HL-60/S4 (cell line): ENCODE results near the gene SDR42E1.
"Not testable (repeated sequence)": the region's sequence is repeated elsewhere in the genome, so short reads cannot be mapped to it uniquely, and the experiment has no call there.

Source experiments
- in situ Hi-C: fragments of 300-500 bp; cut with MboI; formaldehyde crosslinking; loops from 2 replicates; pipeline ENCODE4 v1.14.3; 2022; ENCODE audit warnings: low sequenced_read_pairs

SDR42E1 gene

DNA sequence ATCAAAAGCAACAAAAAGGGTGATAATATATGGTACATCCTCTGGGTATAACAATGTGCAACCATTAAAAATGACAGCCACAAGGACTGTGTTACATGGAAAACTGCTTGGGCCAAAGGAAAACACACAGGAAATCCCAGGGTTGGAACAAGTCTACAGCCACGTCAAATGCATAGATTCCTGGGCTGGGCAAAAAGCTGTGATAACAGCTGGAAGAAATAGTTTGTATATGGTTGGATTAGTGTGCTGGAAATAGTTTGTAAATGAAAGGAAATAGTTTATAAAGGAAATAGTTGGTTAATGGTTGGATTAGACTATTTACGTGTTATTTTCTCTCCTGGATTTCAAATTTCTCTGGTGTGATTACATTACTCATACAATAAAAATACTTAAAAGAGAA, 26.4 kb upstream of the SDR42E1 start:
- in situ Hi-C loops: loop anchor here (10.0 kb wide), 1 partner anchor 187 kb away; no protein-coding TSS in a partner anchor

DNA sequence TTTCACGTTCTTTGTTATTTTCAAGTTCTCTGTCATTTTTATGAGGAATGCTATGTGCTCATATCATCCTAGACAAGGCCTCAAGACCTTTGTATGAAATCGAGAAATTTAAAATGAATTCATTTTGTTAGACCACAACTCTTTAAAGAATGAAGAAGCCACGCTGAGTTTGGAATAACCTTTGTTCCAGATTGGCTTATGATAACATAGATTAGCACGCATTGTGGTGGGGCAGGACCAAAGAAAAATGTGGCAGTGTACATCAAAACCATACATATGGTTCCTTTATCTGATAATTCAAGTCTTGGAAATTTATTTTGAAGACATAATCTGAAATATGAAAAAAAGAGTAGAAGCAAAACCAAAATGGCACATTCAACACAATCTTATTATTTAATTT, 26.0 kb upstream of the SDR42E1 start:
- in situ Hi-C loops: loop anchor here (10.0 kb wide), 1 partner anchor 188 kb away; no protein-coding TSS in a partner anchor

DNA sequence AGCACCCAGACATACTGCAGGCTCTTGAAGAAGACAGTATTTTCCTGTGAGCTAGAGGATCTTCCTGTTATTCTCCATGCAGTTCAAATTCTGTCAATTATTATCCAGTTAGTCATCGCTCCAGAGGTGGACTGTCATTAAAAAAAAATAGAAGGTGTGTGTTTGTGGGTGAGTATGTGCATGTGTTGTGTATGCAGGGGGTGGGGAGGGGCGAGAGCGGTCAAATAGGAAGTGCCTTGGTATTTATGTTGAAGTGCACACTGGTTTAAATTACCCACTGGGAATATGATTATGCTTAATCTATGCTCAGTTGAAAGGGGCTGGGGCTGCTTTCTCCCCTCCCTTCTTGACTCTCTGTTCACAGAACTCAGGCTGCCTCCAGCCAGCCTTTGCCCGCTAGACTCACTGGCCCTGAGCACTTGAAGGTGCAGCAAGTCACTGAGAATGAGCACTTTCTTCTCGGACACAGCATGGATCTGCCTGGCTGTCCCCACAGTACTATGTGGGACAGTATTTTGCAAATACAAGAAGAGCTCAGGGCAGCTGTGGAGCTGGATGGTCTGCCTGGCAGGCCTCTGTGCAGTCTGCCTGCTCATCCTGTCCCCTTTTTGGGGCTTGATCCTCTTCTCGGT, 23.8 kb upstream of the SDR42E1 start, which contains the start of gene HSD17B2:
Gene HSD17B2, plus strand, starts transcription at position 273 of the 632 bp plus-strand sequence. Its CDS starts 172 bp downstream, at position 445.
- in situ Hi-C loops: loop anchor here (10.0 kb wide), 1 partner anchor 190 kb away; no protein-coding TSS in a partner anchor

DNA sequence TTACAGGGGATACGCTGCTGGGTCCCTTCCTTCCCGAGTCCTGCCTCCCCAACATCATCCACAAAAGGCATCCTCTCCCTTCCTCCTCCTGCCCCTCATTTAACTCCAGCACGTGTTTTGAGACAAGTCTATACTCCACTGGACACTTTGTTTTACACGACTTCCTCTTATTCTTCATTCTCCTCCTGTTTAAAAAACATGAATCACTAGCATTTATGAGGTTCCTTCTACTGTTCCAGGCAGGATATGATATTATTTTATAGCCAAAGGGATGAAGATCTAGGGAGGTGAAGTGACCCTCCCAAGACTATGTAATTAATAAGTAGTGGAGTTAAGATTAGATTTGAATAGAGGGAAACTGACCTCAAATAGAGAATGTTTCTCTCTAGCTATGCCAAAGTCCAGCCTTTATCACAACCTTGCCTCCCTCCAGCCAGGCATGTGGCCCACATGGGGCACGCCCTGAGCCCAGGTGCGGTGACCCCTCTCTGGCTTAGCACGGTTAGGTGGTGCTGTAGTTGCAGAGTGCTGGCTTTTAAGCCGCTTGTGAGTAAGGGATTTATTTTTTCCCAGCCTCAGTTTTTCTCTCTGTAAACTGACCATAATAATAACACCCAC, 22.5 kb upstream of the SDR42E1 start:
- in situ Hi-C loops: loop anchor here (10.0 kb wide), 1 partner anchor 191 kb away; no protein-coding TSS in a partner anchor

DNA sequence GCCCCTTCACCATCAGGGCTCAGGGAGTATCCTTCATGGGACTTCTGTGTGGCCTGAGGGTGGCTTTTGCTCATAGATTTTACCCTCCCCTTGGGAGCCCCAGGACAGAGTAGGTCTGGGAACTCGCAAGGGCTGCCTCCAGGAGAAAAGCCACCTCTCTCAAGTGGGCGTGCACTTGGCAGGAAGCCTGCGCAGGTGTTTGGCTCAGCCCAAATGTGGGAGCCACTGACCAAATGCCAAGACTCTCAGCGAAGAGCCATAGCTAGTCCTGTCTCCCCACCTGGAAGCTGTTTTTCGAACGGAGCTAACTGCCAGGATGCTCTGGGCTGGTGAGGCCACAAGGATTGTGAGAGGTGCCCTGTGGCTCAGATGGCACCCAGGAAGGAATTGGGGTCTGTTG, 21.7 kb upstream of the SDR42E1 start:
- in situ Hi-C loops: loop anchor here (10.0 kb wide), 1 partner anchor 192 kb away; no protein-coding TSS in a partner anchor

DNA sequence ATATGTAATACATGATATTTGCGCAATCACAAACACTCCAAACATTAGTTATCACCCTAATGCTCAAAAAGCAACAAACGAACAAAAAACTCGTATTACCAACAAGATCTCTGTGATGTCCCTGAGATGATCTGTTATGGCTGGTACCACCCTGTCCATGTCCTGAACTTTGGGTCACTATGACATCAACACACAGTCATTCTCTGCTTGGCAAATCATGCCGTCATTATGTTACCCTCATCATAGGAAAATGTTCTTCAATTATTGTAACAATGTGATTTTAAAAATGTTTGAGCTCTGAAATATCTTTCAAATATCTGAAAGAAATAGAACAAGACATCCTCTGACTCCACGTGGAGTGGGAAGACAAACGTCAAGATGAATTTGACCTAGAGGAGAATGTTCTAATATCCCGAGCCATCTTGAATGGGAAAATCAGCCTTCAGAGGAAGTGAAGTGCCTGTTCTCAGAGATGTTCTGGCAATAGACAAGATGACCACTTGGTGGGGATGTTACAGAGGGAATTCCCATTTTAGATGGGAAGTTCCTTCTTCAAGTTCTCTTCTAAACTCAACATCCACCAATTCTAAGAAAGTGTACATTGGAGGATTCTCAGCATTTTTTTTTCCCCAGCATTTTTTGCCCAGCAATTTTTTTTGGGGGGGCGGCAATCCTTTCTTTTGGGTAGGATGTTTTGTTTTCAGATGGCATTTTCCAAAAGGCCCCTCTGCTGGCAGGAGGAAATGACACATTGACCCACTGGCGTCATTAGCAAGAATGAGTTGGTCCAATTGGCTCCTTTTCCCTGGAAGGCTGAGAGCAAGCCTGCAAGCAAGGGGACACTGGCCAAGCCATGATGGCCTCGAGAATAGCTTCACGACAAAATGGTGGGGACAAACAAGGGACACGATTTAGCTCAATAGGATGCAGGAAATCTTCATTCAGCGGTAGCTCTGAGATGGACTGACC, 20.1 kb upstream of the SDR42E1 start:
- in situ Hi-C loops: loop anchor here (10.0 kb wide), 1 partner anchor 193 kb away; no protein-coding TSS in a partner anchor

DNA sequence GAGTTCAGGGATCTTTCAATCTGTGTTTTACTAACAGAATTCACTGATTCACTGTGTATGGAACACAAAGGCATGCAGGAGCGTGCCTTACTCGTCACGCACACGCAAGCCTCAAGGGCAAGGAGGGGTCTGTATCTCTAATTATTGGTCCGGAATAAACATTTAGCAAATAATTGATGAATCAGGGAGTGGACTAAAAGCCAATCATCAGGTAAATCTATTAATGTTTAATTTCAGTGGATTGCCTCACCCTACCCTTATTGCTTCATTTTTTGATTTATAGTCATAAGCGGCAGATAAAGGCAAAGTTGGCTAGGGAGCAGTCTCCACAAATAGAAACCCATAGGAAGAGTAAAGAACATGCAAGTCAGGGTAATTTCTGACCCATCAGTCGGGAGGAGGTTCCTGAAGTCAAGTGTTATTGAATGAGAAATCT, 16.4 kb upstream of the SDR42E1 start:
- in situ Hi-C loops: no loop called here

DNA sequence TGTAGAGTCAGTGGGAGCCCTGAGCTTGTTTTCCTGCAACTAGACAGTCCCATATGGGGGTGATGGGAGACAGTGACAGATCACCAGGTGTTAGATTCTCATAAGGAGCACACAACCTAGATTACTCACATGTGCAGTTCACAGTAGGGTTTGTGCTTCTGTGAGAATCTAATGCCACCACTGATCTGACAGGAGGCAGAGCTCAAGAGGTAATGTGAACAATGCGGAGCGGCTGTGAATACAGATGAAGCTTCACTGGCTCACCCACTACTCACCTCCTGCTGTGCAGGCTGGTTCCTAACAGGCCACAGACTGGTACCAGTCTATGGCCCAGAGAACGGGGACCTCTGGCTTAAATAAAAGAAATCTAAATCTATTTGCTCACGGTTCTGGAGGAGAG, 13.6 kb upstream of the SDR42E1 start:
- in situ Hi-C loops: no loop called here

DNA sequence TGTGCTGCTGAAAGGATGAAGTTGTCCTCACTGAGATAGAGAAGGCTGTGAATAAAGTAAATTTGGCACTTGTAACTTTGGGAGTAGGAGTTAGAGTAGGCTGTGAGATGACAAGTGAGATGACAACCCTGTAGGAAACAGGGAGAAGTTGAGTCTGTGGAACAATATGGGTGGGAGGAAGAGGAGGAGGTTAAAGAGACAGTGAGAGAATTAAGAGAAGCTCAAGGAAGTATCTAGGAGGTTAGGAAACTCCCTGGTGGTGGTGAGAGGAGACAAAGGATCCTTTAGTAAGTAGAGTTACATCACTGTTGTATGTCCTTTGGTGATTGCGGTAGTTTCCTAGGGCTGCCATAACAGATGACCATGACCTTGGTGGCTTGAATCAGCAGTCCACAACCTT, 13.0 kb upstream of the SDR42E1 start:
- in situ Hi-C loops: no loop called here

DNA sequence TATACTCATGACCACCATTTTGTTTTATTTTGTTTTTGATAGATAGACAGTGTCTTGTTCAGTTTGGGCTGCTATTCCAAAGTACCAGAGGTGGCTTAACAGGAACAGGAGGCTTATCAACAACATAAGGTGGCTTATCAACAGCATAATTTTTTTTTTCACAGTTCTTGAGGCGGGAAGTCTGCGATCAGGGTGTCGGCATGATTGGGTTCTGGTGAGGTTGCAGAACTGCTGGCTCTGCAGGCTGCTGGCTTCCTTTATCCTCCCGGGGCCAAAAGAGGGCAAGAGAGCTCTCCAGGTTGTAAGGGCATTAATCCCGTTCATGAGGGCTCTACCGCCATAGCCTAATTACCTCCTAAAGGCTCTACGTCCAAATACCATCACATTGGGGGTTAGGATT, 11.9 kb upstream of the SDR42E1 start:
- in situ Hi-C loops: no loop called here

DNA sequence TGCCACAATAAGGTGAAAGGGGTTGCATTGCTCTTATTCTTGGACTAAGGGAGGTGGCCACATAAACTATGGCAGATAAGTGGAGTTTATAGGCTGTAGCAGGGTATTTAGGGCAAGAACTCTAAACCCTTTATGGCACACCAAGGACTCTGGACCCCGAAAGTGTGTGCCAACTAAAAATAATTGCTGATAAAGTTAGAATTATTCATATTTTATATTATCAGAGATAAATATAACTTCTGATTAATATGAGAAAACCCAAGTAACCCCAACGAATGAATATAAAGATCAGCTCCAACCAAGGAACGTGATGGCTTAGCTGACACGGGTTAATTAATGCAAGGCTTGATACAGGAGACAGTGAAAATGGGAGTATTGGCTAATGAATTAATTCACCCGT, 8.8 kb upstream of the SDR42E1 start:
- in situ Hi-C loops: no loop called here

DNA sequence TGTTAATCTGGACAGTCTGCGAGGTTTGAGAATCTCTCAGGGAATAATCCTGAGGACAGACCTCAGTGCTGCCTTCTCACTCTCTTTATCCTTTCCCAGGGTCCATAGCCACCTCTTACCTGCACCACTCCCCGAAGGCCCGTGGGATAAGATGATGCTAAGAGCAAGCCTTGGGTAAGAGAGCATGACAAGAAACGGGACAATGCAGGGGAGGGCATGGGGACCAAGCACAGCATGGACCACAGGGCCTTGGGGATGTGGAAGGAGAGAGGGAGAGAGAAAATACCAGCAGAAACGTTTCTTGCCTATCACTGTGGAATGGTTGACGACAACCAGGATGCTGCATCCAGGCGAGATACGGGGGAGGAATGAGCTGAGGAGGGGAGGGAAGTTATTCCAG, 8.3 kb upstream of the SDR42E1 start:
- in situ Hi-C loops: no loop called here

DNA sequence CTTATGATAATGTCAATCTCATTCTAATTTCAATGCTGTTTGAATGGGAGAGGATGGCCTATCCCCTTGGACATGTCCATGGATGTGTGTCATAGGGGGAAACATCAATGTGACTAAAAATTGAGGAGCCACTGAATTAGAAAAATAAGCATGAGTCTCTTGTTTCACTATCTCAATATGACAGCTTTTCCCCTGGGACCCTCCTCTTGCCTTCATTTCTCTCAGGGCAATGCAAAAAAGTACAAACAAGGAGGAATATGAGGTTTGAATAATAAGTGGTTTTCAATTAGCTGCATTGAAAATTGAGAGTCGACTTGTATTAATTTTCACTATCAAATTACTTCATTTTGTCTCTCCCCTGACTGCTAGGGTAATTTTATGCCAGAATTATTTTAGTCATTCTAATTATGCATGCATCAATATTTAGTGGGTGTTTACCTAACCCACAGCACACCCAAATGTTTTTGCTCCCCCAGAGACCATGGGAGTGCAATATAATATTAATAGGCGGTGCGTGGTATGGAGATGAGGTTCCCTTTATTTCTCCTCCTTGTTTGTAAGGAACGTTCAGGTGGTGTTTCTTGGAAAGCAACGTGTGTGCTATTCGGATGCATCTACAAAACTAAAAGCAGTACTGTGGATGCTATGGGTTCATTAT, 6.8 kb upstream of the SDR42E1 start:
- in situ Hi-C loops: no loop called here

DNA sequence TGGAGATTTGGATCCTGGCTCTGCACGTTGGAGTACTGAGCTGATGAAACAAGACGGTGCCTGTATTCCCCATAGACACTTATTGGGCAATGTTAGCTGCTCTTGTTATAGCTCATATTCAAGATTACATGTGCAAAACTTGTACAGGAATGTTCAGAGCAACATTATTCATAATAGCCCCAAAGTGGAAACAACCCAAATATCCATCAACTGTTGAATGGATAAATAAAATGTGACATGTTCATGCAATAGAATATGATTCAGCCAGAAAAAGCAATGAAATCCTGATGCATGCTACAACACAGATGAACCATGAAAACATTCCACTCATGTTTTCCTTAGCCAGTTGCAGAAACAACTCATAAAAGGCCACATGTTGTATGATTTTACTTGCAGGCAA, 5.7 kb upstream of the SDR42E1 start:
- in situ Hi-C loops: no loop called here

DNA sequence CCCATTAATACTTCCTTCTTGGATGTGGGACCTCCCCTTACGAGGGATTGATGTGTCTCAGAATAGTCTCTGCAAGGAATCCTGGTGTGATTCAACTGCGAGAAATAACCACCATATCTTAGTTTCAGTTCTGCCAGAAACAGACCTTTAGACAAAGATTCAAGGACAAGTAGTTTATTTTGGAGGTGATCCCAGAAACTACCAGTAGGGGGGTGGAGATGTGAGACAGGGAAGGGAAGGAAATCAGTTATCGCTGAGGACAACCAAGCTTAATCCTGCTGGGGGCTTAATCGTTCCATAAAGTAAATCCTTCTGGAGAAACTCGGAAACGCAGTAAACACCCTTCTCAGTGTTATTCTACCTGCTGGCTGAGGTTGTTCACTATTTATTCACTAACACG, 5.0 kb upstream of the SDR42E1 start:
- in situ Hi-C loops: no loop called here

DNA sequence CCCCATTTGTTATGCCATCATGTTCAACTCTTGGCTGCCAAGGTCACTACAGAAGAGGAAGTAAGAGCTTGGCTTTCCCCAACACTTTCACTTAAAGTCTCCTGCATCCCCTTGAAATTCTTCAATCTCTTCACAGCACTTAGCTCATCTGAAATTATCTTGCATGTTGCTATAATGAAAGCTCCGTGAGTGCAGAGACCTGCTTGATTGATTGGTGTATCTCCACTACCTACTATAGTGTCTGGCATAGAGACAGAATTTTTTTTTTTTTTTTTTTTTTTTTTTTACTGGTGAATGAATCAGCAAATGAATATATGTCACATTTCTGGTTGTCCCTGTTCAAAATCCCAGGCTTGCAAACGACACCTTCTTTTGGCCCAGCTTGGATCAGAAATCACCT, 1.9 kb upstream of the SDR42E1 start:
- in situ Hi-C loops: no loop called here

DNA sequence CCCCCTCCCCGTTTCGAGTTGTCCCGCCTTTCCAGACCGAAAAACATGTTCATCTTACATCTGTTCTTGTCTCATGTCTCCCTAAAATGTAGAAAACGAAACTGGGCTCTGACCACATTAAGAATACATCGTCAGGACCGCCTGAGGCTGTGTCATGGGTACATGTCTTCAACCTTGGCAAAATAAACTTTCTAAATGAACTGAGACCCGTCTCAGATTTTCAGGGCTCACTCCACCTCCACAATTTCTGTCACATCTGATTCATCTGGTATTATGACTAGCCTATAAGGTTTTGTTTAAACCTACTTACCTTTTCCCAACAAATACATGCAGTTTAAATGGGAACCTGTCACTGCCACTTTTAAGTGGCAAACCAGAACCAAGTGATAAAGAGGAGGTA, 621 bp downstream of the SDR42E1 start:
- in situ Hi-C loops: no loop called here

DNA sequence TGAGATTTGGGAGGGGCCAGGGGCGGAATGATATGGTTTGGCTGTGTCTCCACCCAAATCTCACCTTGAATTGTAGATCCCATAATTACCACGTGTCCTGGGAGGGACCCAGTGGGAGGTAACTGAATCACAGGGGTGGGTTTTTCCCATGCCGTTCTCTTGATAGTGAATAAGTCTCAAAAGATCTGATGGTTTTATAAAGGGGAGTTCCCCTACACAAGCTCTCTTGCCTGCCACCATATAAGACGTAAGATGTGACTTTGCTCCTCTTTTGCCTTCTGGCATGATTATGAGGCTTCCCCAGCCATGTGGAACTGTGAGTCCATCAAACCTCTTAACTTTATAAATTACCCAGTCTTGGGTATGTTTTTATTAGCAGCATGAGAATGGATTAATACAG, 1.5 kb downstream of the SDR42E1 start:
- in situ Hi-C loops: not testable (repeated sequence)

DNA sequence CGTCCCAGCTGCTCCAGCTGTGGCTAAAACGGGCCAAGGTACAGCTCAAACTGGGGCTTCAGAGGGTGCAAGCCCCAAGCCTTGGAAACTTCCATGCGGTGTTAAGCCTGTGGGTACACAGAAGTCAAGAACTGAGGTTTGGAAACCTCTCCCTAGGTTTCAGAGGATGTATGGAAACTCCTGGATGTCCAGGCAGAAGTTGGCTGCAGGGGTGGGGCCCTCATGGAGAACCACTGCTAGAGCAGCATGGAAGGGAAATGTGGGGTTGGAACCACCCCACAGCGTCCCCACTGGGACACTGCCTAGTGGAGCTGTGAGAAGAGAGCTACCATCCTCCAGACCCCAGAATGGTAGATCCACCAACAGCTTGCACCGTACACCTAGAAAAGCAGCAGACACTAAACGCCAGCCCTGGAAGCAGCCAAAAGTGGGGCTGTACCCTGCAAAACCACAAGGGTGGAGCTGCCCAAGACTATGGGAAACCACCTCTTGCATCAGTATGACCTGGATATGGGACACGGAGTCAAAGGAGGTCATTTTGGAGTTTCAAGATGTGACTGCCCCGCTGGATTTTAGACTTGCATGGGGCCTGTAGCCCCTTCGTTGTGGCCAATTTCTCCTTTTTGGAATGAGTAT, 2.2 kb downstream of the SDR42E1 start:
- in situ Hi-C loops: no loop called here

DNA sequence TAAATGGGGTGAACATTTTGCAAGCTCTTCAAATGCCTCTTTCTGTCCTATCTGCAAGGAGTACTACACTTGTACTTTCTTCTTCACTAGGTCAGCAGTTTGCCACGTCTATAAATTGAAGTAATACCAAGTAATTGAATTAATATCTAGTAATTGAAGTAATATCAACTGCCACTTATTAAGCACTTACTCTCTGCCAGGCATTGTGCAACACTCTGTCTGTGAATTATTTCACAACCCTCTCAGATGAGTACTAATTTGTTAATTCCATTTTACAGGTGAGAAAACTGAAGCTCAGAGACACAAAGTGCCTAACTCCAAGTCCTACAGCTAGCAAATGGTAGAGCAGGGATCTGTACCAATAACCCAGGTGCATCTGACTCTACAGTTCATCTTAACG, 4.1 kb downstream of the SDR42E1 start:
- in situ Hi-C loops: no loop called here
